Measurements from ENCODE around the gene ATP1A2.

DNA sequence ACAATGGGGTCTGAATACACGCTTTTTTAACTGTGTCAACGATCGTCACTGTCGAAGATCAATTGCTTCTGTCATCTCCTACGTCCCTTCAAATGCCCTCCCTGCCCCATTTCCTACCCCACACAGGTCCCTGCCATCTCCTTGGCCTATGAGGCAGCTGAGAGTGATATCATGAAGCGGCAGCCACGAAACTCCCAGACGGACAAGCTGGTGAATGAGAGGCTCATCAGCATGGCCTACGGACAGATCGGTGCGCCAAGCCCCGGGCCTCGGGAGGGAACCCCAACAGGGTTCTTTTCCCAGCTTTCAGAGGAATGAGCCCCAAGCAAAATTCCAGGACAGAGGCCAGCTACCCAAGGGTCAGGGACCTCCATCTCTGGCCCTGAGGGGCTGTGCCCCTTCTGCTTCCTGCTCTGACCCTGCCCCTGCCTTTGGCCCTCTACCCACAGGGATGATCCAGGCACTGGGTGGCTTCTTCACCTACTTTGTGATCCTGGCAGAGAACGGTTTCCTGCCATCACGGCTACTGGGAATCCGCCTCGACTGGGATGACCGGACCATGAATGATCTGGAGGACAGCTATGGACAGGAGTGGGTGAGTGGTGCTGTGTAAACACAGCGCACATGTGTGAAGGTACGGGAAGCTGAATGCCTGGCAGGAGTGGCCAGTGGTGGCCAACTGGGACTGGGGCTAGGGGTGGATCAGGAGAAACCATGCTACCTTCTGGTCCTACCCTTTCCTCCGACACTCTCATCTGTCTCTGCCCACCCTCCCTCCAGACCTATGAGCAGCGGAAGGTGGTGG is 20.8 kb downstream of the ATP1A2 start:
- no peak for TF ChIP-seq E2F1 (CRISPR knock-in tag; IDR thresholded peaks at IDR 0.05)
- no peak for TF ChIP-seq CTCF (IDR thresholded peaks at IDR 0.05)
- no peak for TF ChIP-seq CBFB (CRISPR knock-in tag; IDR thresholded peaks at IDR 0.05; ENCODE audit: low read depth)
- TF ChIP-seq AFF4 (CRISPR knock-in tag; IDR thresholded peaks at IDR 0.05; ENCODE audit: borderline replicate concordance) = no peak
- no peak for TF ChIP-seq ELF4 (CRISPR knock-in tag; IDR thresholded peaks at IDR 0.05; ENCODE audit: low read depth)
- no peak for TF ChIP-seq ESRRA (CRISPR knock-in tag; IDR thresholded peaks at IDR 0.05; ENCODE audit: borderline replicate concordance)
- TF ChIP-seq ZNF121 (CRISPR knock-in tag; IDR thresholded peaks at IDR 0.05) = no peak
- no peak for TF ChIP-seq SP1 (CRISPR knock-in tag; conservative IDR thresholded peaks at IDR 0.05)
- no peak for TF ChIP-seq MAX (CRISPR knock-in tag; IDR thresholded peaks at IDR 0.05)
- no peak for TF ChIP-seq ZNF532 (CRISPR knock-in tag; IDR thresholded peaks at IDR 0.05; ENCODE audit: borderline replicate concordance)

All from WTC11 (cell line).